SK-N-SH treated with all-trans-retinoic acid at 6 μM for 48 hours (cell line): Measurements from ENCODE around the gene CRYBA4.

Experiments
- ATAC-seq: fragments of 200-7000 bp; cut with Tn5 transposase; 3 replicates; pipeline ENCODE4 v1.9.1; 2020; ENCODE audit warnings: mild to moderate bottlenecking, moderate library complexity
- BACH2 ChIP-seq: fragments of 250-450 bp; sonication (Bioruptor Pico); IDR thresholded peaks from 2 replicates; pipeline ENCODE4 v1.9.0; 2021; ENCODE audit warnings: mild to moderate bottlenecking, borderline replicate concordance
- CSDC2 ChIP-seq: fragments of 250-450 bp; sonication (Bioruptor Pico); IDR thresholded peaks from 2 replicates; pipeline ENCODE4 v1.5.0; 2020; ENCODE audit warnings: mild to moderate bottlenecking, moderate library complexity
- CSRNP3 ChIP-seq: fragments of 250-450 bp; sonication (Bioruptor Pico); IDR thresholded peaks from 2 replicates; pipeline ENCODE4 v1.5.1; 2021; ENCODE audit warnings: mild to moderate bottlenecking, moderate library complexity
- ESRRG ChIP-seq: fragments of 250-450 bp; sonication (Bioruptor Pico); IDR thresholded peaks from 2 replicates; pipeline ENCODE4 v1.6.1; 2021; ENCODE audit warnings: mild to moderate bottlenecking
- ISL1 ChIP-seq: fragments of 250-450 bp; sonication (Bioruptor Pico); IDR thresholded peaks from 2 replicates; pipeline ENCODE4 v2.1.2; 2022; ENCODE audit warnings: mild to moderate bottlenecking, moderate library complexity
- PATZ1 ChIP-seq: fragments of 250-450 bp; sonication (Bioruptor Pico); IDR thresholded peaks from 2 replicates; pipeline ENCODE4 v1.8.0; 2020; ENCODE audit warnings: mild to moderate bottlenecking, moderate library complexity, borderline replicate concordance
- POU6F1 ChIP-seq: fragments of 250-450 bp; sonication (Bioruptor Pico); IDR thresholded peaks from 2 replicates; pipeline ENCODE4 v1.8.0; 2021; ENCODE audit warnings: low read depth, mild to moderate bottlenecking, moderate library complexity, borderline replicate concordance
- PPARA ChIP-seq: fragments of 250-450 bp; sonication (Bioruptor Pico); IDR thresholded peaks from 2 replicates; pipeline ENCODE4 v1.5.0; 2020; ENCODE audit warnings: mild to moderate bottlenecking, borderline replicate concordance
- TOX ChIP-seq: fragments of 250-450 bp; sonication (Bioruptor Pico); IDR thresholded peaks from 2 replicates; pipeline ENCODE4 v1.8.0; 2021; ENCODE audit warnings: mild to moderate bottlenecking, moderate library complexity, borderline replicate concordance
- TSHZ2 ChIP-seq: fragments of 250-450 bp; sonication (Bioruptor Pico); IDR thresholded peaks from 2 replicates; pipeline ENCODE4 v1.5.0; 2020; ENCODE audit warnings: mild to moderate bottlenecking, moderate library complexity
- ZC3H10 ChIP-seq: fragments of 250-450 bp; sonication (Bioruptor Pico); IDR thresholded peaks from 2 replicates; pipeline ENCODE4 v1.5.1; 2021; ENCODE audit warnings: mild to moderate bottlenecking, moderate library complexity
- ZFP3 ChIP-seq: fragments of 250-450 bp; sonication (Bioruptor Pico); IDR thresholded peaks from 2 replicates; pipeline ENCODE4 v1.5.0; 2020; ENCODE audit warnings: mild to moderate bottlenecking, moderate library complexity
- ZNF70 ChIP-seq: fragments of 450-650 bp; formaldehyde crosslinking; IDR thresholded peaks from 2 replicates; pipeline ENCODE4 v1.5.0; 2020; ENCODE audit warnings: mild to moderate bottlenecking, moderate library complexity
- ZNF8 ChIP-seq: fragments of 450-650 bp; formaldehyde crosslinking; IDR thresholded peaks from 2 replicates; pipeline ENCODE4 v1.5.0; 2020; ENCODE audit warnings: mild to moderate bottlenecking, moderate library complexity

CRYBA4 gene

GRCh38 chr22:26608129-26608528, 13.6 kb upstream of the CRYBA4 start:
- no peak for ATAC-seq
- TF ChIP-seq PPARA (CRISPR knock-in tag) = no peak
- no peak for TF ChIP-seq ZFP3 (CRISPR knock-in tag)
- TF ChIP-seq CSDC2 (CRISPR knock-in tag) = no peak
- no peak for TF ChIP-seq ZC3H10 (CRISPR knock-in tag)
- no peak for TF ChIP-seq ESRRG (CRISPR knock-in tag)
- no peak for TF ChIP-seq ZNF8
- no peak for TF ChIP-seq PATZ1 (CRISPR knock-in tag)
- TF ChIP-seq CSRNP3 (CRISPR knock-in tag) = no peak
- no peak for TF ChIP-seq ISL1

- ATAC-seq = no peak
Observed at GRCh38 chr22:26609287-26609686, 12.5 kb upstream of the CRYBA4 start.

More at GRCh38 chr22:26609287-26609686, 12.5 kb upstream of the CRYBA4 start:
- TF ChIP-seq TSHZ2 (CRISPR knock-in tag) = no peak
- TF ChIP-seq TOX (CRISPR knock-in tag) = no peak
- TF ChIP-seq BACH2 (CRISPR knock-in tag) = no peak
- TF ChIP-seq CSRNP3 (CRISPR knock-in tag) = no peak
- TF ChIP-seq ISL1 = no peak
- no peak for TF ChIP-seq CSDC2 (CRISPR knock-in tag)
- TF ChIP-seq POU6F1 (CRISPR knock-in tag) = no peak
- TF ChIP-seq ZNF70 = no peak
